Lower leg skin (tissue), 4 donors: Measurements from ENCODE around the gene SMIM15. TPM values are rescaled to one million over a fixed set of nuclear protein-coding genes. Genes with fewer than 3 reads are reported as not detected.

Experiments used
- DNase-seq, 2 donors: peaks; one replicate each; pipeline ENCODE4 v3.0.0-alpha.2; 2019; ENCODE audit warnings: low spot score in 2 of 2
- H3K4me3 ChIP-seq: fragments of 200-600 bp; sonication (generic); 2 replicates; pipeline ENCODE4 v1.5.1; 2017; ENCODE audit warnings: mild to moderate bottlenecking, low read depth; ENCODE audit not compliant: poor library complexity, severe bottlenecking
- POLR2A ChIP-seq, 2 donors: fragments of 450-650 bp; IDR thresholded peaks; one replicate each; pipeline ENCODE4 v1.6.1; 2016 to 2017; ENCODE audit warnings: antibody characterized with exemption in 2 of 2, mild to moderate bottlenecking in 1 of 2, moderate library complexity in 1 of 2
- WGBS, 2 donors: methylation state at CpG; one replicate each; pipeline ENCODE4 v1.1.5; 2018; 5-methylcytosine and 5-hydroxymethylcytosine counted together
- intact Hi-C: fragments of 100-400 bp; cut with DNase I; formaldehyde crosslinking; loops from one replicate; pipeline ENCODE4 v1.15.0; 2023; ENCODE audit warnings: low total_unique reads
- total RNA-seq, 4 donors: library from RNA; depleted of rRNA; stranded (reverse); fragments of >200 nt; gene quantifications; one replicate each; pipeline ENCODE4 v1.1.0, GENCODE V29; 2016
- TF ChIP-seq, protein P1 (sequence below), 3 donors: fragments of 450-650 bp; IDR thresholded peaks; one replicate each; pipeline ENCODE4 v1.5.1; 2016; ENCODE audit warnings: antibody characterized with exemption in 3 of 3, mild to moderate bottlenecking in 3 of 3, moderate library complexity in 2 of 3

Gene SMIM15
- total RNA-seq, 4 donors from 2014 or later, result 29.2 to 33.8 (median 30.3) TPM

- intact Hi-C loops, result no loop called here
- 92 to 93% methylated on average over 2 of the region's 2 CpGs for WGBS, 2 donors
- TF ChIP-seq, protein P1, sequence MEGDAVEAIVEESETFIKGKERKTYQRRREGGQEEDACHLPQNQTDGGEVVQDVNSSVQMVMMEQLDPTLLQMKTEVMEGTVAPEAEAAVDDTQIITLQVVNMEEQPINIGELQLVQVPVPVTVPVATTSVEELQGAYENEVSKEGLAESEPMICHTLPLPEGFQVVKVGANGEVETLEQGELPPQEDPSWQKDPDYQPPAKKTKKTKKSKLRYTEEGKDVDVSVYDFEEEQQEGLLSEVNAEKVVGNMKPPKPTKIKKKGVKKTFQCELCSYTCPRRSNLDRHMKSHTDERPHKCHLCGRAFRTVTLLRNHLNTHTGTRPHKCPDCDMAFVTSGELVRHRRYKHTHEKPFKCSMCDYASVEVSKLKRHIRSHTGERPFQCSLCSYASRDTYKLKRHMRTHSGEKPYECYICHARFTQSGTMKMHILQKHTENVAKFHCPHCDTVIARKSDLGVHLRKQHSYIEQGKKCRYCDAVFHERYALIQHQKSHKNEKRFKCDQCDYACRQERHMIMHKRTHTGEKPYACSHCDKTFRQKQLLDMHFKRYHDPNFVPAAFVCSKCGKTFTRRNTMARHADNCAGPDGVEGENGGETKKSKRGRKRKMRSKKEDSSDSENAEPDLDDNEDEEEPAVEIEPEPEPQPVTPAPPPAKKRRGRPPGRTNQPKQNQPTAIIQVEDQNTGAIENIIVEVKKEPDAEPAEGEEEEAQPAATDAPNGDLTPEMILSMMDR (IDR thresholded peaks at IDR 0.05), result no peak
- TF ChIP-seq POLR2A (IDR thresholded peaks at IDR 0.05), result no peak
- DNase-seq, result no peak
- H3K4me3 ChIP-seq, result no peak overlapping the region
Observed at GRCh38 chr5:61151893-61152292, 10.4 kb downstream of the SMIM15 start.

- no peak overlapping the region for H3K4me3 ChIP-seq
- intact Hi-C loops, result no loop called here
- no peak for DNase-seq
- no peak for TF ChIP-seq POLR2A (IDR thresholded peaks at IDR 0.05)
- TF ChIP-seq, protein P1 (IDR thresholded peaks at IDR 0.05), result no peak
Observed at GRCh38 chr5:61148515-61148914, 13.8 kb downstream of the SMIM15 start.

- WGBS, 2 donors, result 29 to 40% methylated on average over 3 of the region's 3 CpGs
- no peak for TF ChIP-seq POLR2A (IDR thresholded peaks at IDR 0.05)
- TF ChIP-seq, protein P1 (IDR thresholded peaks at IDR 0.05), result no peak
- intact Hi-C loops, result no loop called here
Observed at GRCh38 chr5:61142811-61143210, 19.5 kb downstream of the SMIM15 start.

DNA sequence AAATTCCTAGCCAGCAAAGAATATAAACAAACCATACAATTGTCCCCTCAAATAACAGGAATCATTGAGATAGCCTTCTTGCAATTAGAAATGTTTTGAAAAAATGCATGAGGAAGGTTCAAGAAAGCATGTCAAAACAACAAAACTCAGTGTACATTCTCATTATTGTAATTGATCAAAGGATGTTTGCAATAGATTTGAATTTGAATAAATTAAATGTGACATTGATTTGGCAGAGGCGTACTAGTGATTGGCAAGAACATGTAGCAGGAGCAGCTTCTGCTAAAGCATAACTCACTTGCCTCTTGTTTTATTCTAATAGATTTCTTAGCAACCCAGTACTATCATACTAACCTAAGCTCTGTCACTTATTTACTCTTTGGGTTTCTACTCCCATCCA is 19.9 kb downstream of the SMIM15 start:
- TF ChIP-seq, protein P1 (IDR thresholded peaks at IDR 0.05), result no peak
- TF ChIP-seq POLR2A (IDR thresholded peaks at IDR 0.05), result no peak
- H3K4me3 ChIP-seq, result no peak overlapping the region
- 43 to 59% methylated on average over 1 of the region's 1 CpG for WGBS, 2 donors
- no peak for DNase-seq
- intact Hi-C loops, result no loop called here

More at GRCh38 chr5:61142811-61143210, 19.5 kb downstream of the SMIM15 start:
- no peak for DNase-seq
- H3K4me3 ChIP-seq, result no peak overlapping the region

DNA sequence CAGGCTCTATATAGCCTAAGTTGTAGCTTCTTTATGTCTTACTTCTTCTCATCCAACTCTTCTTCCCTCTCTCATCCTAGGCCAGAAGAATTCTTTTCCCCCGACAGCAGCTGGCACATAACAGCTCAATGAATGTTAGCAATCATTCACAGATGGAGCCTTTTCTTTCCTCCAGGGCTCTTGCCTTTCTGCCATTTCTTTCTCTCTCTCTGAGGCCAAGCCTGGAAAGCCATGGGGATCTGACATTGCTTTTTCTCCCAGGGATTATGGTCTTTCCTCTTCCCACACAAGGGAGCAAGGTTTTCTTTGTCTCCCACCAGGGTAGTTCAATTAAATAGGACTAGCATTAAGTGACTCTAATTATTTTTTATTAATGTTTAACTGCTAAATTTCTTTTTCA is 20.5 kb downstream of the SMIM15 start:
- DNase-seq, result no peak
- no peak for TF ChIP-seq POLR2A (IDR thresholded peaks at IDR 0.05)
- TF ChIP-seq, protein P1 (IDR thresholded peaks at IDR 0.05), result no peak
- intact Hi-C loops, result no loop called here
- H3K4me3 ChIP-seq, result no peak overlapping the region
- 17 to 23% methylated on average over 1 of the region's 1 CpG for WGBS, 2 donors

DNA sequence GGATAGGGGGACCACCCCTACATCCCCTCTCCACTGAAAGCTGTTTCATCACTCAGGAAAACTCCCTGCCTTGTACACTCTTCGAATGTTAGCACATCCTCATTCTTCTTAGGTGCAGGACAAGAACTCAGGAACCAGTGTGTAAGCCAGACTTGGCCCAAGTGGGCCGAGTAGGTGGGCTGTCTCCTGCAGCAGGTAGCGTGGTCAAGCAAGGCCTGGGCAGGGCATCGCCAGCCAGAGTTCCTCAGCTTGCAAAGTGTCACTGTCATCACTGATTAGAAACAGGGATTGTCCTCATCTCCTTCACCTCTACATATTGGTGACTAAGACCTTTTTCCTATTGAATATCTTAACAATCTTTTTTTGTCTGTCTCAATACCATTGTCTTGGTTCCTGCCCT is 22.3 kb downstream of the SMIM15 start:
- no peak for TF ChIP-seq POLR2A (IDR thresholded peaks at IDR 0.05)
- TF ChIP-seq, protein P1 (IDR thresholded peaks at IDR 0.05), result no peak
- 90 to 94% methylated on average over 4 of the region's 4 CpGs for WGBS, 2 donors

More for the DNA sequence above, 22.3 kb downstream of the SMIM15 start:
- no peak for DNase-seq
- no peak overlapping the region for H3K4me3 ChIP-seq
- intact Hi-C loops, result no loop called here
